GM23248 (cell line): ENCODE results near the gene GASK1B.

ENCODE experiments used
- EZH2 ChIP-seq: fragments of 200-600 bp; sonication (generic); IDR thresholded peaks from 2 replicates; pipeline ENCODE4 v1.6.1; 2018; ENCODE audit warnings: antibody characterized with exemption, mild to moderate bottlenecking; ENCODE audit not compliant: insufficient read depth, poor library complexity, severe bottlenecking
- EZH2phosphoT487 ChIP-seq: fragments of 200-600 bp; sonication (generic); IDR thresholded peaks from 2 replicates; pipeline ENCODE4 v1.6.1; 2018; ENCODE audit warnings: antibody characterized with exemption, moderate library complexity, mild to moderate bottlenecking, low read depth; ENCODE audit not compliant: insufficient read depth

DNA sequence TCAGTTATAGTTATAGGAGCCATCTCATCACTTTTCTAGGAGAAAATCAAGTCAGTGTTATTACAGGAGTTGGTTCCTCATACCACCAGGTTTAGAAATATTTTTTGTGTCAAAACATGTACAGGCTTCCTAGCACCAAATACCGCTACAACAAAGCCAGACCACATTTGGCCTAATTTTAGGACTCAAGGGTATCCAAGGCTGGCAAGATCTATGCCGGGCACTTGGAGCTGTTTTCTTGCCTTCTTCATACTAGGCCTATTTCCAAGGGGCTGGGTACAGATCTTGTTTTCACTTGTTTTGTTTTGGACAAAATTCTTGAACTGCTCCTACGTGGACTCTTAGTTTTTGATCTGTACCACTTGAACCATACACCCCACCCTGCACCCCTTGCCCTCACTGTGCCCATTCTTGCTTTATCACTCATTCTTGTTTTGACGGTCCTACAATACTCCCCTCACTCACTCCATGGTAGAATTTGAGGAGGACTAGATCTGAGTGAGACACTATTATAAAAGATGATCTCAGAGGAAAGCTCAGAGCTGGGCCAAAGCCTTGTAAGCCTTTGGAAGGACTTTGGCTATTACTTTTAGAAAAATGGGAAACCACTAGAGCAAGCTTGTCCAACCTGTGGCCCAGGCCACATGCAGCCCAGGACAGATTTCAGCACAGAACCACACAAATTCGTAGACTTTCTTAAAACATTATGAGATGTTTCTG lies 19.8 kb upstream of the GASK1B start:
- TF ChIP-seq EZH2, result no peak
- TF ChIP-seq EZH2phosphoT487, result no peak
